K562 (cell line): ENCODE measurements around the gene NIM1K. TPM values are rescaled to one million over a fixed set of nuclear protein-coding genes. Genes with fewer than 3 reads are reported as not detected.

ENCODE experiments used
- BMI1 ChIP-seq: fragments of 150-350 bp; IDR thresholded peaks from 2 replicates; pipeline ENCODE4 v1.6.1; 2014; ENCODE audit warnings: low read length
- BRF1 ChIP-seq: IDR thresholded peaks from 3 replicates; pipeline ENCODE4 v1.6.1; 2011; ENCODE audit warnings: borderline replicate concordance, mild to moderate bottlenecking; ENCODE audit not compliant: insufficient read length; ENCODE audit errors: extremely low read depth
- CHD2 ChIP-seq: IDR thresholded peaks from 2 replicates; pipeline ENCODE4 v1.6.1; 2011; ENCODE audit warnings: low read depth, low read length
- DACH1 ChIP-seq: fragments of 450-650 bp; IDR thresholded peaks from 2 replicates; pipeline ENCODE4 v1.6.1; 2018; ENCODE audit not compliant: partially characterized antibody
- ERF ChIP-seq: fragments of 450-650 bp; formaldehyde crosslinking; IDR thresholded peaks from 2 replicates; pipeline ENCODE4 v1.4.0; 2020; ENCODE audit warnings: mild to moderate bottlenecking, mixed read lengths
- HLTF ChIP-seq: fragments of 450-650 bp; IDR thresholded peaks from 2 replicates; pipeline ENCODE4 v1.6.1; 2016
- KAT7 ChIP-seq: sonication (generic); formaldehyde crosslinking; IDR thresholded peaks from 2 replicates; pipeline ENCODE4 v1.8.0; 2022; ENCODE audit warnings: missing genetic modification reagents, mild to moderate bottlenecking, borderline replicate concordance
- KDM1A ChIP-seq, 2 experiments: fragments of 450-650 bp; IDR thresholded peaks; 2 replicates each; pipeline ENCODE4 v1.6.1; 2016; ENCODE audit warnings: mild to moderate bottlenecking in 2 of 2
- MAZ ChIP-seq, 2 experiments: fragments of 450-650 bp in 1 of 2; sonication (generic) in 1 of 2; formaldehyde crosslinking; IDR thresholded peaks in 1 of 2; conservative IDR thresholded peaks in 1 of 2; 2 replicates each; pipeline versions ENCODE4 v1.4.0 to v1.5.0; 2020; ENCODE audit warnings: mild to moderate bottlenecking in 1 of 2, missing genetic modification reagents in 1 of 2
- POLR2H ChIP-seq: IDR thresholded peaks from 2 replicates; pipeline ENCODE4 v1.6.1; 2016; ENCODE audit warnings: missing genetic modification characterization, low read depth, mild to moderate bottlenecking, control low read depth, missing compliant biosample characterization, moderate library complexity
- POLR3A ChIP-seq: IDR thresholded peaks from 2 replicates; pipeline ENCODE4 v1.6.1; 2011; ENCODE audit warnings: borderline replicate concordance, mild to moderate bottlenecking, moderate library complexity; ENCODE audit not compliant: insufficient read length, insufficient read depth; ENCODE audit errors: extremely low read depth
- POLR3G ChIP-seq: IDR thresholded peaks from 2 replicates; pipeline ENCODE4 v1.6.1; 2011; ENCODE audit not compliant: insufficient read length, insufficient replicate concordance; ENCODE audit errors: extremely low read depth
- RAD21 ChIP-seq, 2 experiments: fragments of 250-450 bp in 1 of 2; fragments of 450-650 bp in 1 of 2; sonication (Bioruptor Pico) in 1 of 2; formaldehyde crosslinking in 1 of 2; IDR thresholded peaks in 1 of 2; conservative IDR thresholded peaks in 1 of 2; 2 replicates each; pipeline versions ENCODE4 v1.4.0 to v1.8.0; 2020 to 2022; ENCODE audit warnings: mild to moderate bottlenecking in 2 of 2, moderate library complexity in 1 of 2
- RAD51 ChIP-seq: fragments of 450-650 bp; IDR thresholded peaks from 2 replicates; pipeline ENCODE4 v1.7.1; 2016; ENCODE audit warnings: low read depth, mild to moderate bottlenecking, borderline replicate concordance
- RBM15 ChIP-seq: fragments of 200-400 bp; formaldehyde crosslinking; IDR thresholded peaks from 2 replicates; pipeline ENCODE4 v1.6.1; 2018; ENCODE audit warnings: mild to moderate bottlenecking, low read length, moderate library complexity; ENCODE audit not compliant: insufficient read depth
- RFX5 ChIP-seq: IDR thresholded peaks from 2 replicates; pipeline ENCODE4 v1.6.1; 2011; ENCODE audit warnings: low read depth, mild to moderate bottlenecking, improper control_type of control experiment, low read length
- SMAD3 ChIP-seq: fragments of 450-650 bp; formaldehyde crosslinking; conservative IDR thresholded peaks from 2 replicates; pipeline ENCODE4 v1.4.0; 2020; ENCODE audit warnings: mild to moderate bottlenecking
- ZBTB1 ChIP-seq: sonication (generic); formaldehyde crosslinking; IDR thresholded peaks from 2 replicates; pipeline ENCODE4 v1.8.1; 2023; ENCODE audit warnings: missing genetic modification reagents, low read depth, mild to moderate bottlenecking, borderline replicate concordance
- ZBTB7A ChIP-seq: IDR thresholded peaks from 2 replicates; pipeline ENCODE4 v1.6.1; 2011; ENCODE audit warnings: low read depth, mild to moderate bottlenecking, low read length, moderate library complexity, borderline replicate concordance; ENCODE audit not compliant: control insufficient read depth
- ZNF41 ChIP-seq: fragments of 250-450 bp; sonication (Bioruptor Pico); conservative IDR thresholded peaks from 2 replicates; pipeline ENCODE4 v1.4.0; 2020; ENCODE audit warnings: mild to moderate bottlenecking
- polyA plus RNA-seq, 8 experiments: library from polyadenylated mRNA; depleted of rRNA in 4 of 8; stranded (reverse) in 5 of 8; unstranded in 3 of 8; fragments of >200 nt; fragmentation: Nextera tagmentation in 2 of 8; fragmentation: Illumina TruSeq in 1 of 8; extraction: Ambion mirVana in 2 of 8; extraction: Trizol in 1 of 8; gene quantifications; 2 replicates each; pipeline versions ENCODE4 v1.2.1 to v1.2.3, GENCODE V29; 2011 to 2014; ENCODE audit warnings: inconsistent platforms in 1 of 8, missing spikeins in 1 of 8
- total RNA-seq, 7 experiments: library from RNA; depleted of rRNA in 6 of 7; stranded (reverse); fragments of >200 nt in 6 of 7; fragmentation: Illumina TruSeq in 2 of 7; extraction: Trizol in 2 of 7; gene quantifications; 2 replicates each; pipeline versions ENCODE4 v1.2.1 to v1.2.3, GENCODE V29; 2011 to 2021; ENCODE audit warnings: low replicate concordance in 1 of 7
- TF ChIP-seq, protein P1 (sequence below): fragments of 450-650 bp; IDR thresholded peaks from 2 replicates; pipeline ENCODE4 v1.6.1; 2018; ENCODE audit not compliant: partially characterized antibody
- TF ChIP-seq, protein P2 (sequence below): sonication (generic); formaldehyde crosslinking; IDR thresholded peaks from 2 replicates; pipeline ENCODE4 v1.8.1; 2022; ENCODE audit warnings: missing genetic modification reagents

Gene NIM1K
- total and polyA plus RNA-seq, 9 of the 15 experiments (the other 6 are each of a cell fraction or from before 2014, with no cell fraction given), result 0.03 to 0.34 (median 0.08) TPM; not detected in 3

DNA sequence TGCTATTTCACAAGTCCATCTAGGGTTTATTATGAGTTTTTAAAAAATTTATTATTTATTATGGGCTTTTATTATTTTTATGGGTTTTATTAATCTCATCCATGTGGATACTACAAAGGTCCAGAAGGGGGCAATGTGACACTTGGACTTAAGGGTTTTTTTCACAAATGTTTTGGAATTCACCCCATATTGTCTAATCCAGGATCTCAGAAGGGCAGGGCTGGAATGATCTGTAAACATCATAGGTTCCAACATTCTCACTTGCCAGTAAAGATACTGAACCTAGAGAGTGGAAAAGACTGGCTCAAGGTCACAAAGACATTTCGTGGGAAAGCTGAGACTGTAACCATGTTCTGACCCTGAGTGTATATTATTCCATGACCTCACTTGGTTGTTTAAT is 35.6 kb downstream of the NIM1K start (continued):
- no peak for TF ChIP-seq MAZ (CRISPR knock-in tag; conservative IDR thresholded peaks at IDR 0.05 in 1 of 2, IDR thresholded peaks at IDR 0.05 in 1 of 2)
- TF ChIP-seq POLR3G, result no peak
- TF ChIP-seq SMAD3 (CRISPR knock-in tag), result no peak
- TF ChIP-seq RFX5, result no peak
- no peak for TF ChIP-seq BRF1
- TF ChIP-seq POLR3A, result no peak
- TF ChIP-seq RAD51, result no peak
- no peak for TF ChIP-seq KDM1A (IDR thresholded peaks at IDR 0.05)
- TF ChIP-seq HLTF, result no peak
- peak; percentile 82 to 87 for TF ChIP-seq RAD21 (CRISPR knock-in tag; conservative IDR thresholded peaks at IDR 0.05 in 1 of 2, IDR thresholded peaks at IDR 0.05 in 1 of 2)
- TF ChIP-seq ZNF41 (CRISPR knock-in tag), result no peak
- TF ChIP-seq POLR2H (tag), result no peak
- TF ChIP-seq DACH1, result peak; percentile 21
- no peak for TF ChIP-seq ZBTB7A
- TF ChIP-seq, protein P1, sequence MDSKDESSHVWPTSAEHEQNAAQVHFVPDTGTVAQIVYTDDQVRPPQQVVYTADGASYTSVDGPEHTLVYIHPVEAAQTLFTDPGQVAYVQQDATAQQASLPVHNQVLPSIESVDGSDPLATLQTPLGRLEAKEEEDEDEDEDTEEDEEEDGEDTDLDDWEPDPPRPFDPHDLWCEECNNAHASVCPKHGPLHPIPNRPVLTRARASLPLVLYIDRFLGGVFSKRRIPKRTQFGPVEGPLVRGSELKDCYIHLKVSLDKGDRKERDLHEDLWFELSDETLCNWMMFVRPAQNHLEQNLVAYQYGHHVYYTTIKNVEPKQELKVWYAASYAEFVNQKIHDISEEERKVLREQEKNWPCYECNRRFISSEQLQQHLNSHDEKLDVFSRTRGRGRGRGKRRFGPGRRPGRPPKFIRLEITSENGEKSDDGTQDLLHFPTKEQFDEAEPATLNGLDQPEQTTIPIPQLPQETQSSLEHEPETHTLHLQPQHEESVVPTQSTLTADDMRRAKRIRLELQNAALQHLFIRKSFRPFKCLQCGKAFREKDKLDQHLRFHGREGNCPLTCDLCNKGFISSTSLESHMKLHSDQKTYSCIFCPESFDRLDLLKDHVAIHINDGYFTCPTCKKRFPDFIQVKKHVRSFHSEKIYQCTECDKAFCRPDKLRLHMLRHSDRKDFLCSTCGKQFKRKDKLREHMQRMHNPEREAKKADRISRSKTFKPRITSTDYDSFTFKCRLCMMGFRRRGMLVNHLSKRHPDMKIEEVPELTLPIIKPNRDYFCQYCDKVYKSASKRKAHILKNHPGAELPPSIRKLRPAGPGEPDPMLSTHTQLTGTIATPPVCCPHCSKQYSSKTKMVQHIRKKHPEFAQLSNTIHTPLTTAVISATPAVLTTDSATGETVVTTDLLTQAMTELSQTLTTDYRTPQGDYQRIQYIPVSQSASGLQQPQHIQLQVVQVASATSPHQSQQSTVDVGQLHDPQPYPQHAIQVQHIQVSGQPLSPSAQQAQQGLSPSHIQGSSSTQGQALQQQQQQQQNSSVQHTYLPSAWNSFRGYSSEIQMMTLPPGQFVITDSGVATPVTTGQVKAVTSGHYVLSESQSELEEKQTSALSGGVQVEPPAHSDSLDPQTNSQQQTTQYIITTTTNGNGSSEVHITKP, result no peak
- no peak for TF ChIP-seq ERF (CRISPR knock-in tag)
- no peak for TF ChIP-seq RBM15
- TF ChIP-seq CHD2, result no peak
- no peak for TF ChIP-seq BMI1
- TF ChIP-seq, protein P2, sequence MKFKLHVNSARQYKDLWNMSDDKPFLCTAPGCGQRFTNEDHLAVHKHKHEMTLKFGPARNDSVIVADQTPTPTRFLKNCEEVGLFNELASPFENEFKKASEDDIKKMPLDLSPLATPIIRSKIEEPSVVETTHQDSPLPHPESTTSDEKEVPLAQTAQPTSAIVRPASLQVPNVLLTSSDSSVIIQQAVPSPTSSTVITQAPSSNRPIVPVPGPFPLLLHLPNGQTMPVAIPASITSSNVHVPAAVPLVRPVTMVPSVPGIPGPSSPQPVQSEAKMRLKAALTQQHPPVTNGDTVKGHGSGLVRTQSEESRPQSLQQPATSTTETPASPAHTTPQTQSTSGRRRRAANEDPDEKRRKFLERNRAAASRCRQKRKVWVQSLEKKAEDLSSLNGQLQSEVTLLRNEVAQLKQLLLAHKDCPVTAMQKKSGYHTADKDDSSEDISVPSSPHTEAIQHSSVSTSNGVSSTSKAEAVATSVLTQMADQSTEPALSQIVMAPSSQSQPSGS, result no peak
- TF ChIP-seq KAT7 (CRISPR knock-in tag), result no peak
- no peak for TF ChIP-seq ZBTB1
